Neural progenitor cell (in vitro differentiated cells): Measurements from ENCODE around the gene RFFL. TPM values are rescaled to one million over a fixed set of nuclear protein-coding genes. Genes with fewer than 3 reads are reported as not detected.

Experiments
- DNase-seq: peaks from one replicate; pipeline ENCODE4 v3.0.0-alpha.2; 2016; ENCODE audit warnings: low spot score
- H2AFZ ChIP-seq: fragments of 200-600 bp; sonication (generic); replicated peaks from 2 replicates; pipeline ENCODE4 v1.6.1; 2016; ENCODE audit warnings: antibody characterized with exemption
- H3F3A ChIP-seq: fragments of 200-600 bp; sonication (generic); 2 replicates; pipeline ENCODE4 v1.6.1; 2016; ENCODE audit warnings: antibody characterized with exemption, low read depth
- H3K27ac ChIP-seq: fragments of 200-600 bp; sonication (generic); 2 replicates; pipeline ENCODE4 v1.5.1; 2016; ENCODE audit warnings: mild to moderate bottlenecking
- H3K27me3 ChIP-seq: fragments of 200-600 bp; sonication (generic); 2 replicates; pipeline ENCODE4 v1.6.1; 2016; ENCODE audit warnings: mild to moderate bottlenecking, moderate library complexity
- H3K36me3 ChIP-seq: fragments of 200-600 bp; sonication (generic); 2 replicates; pipeline ENCODE4 v1.5.1; 2016
- H3K4me1 ChIP-seq: fragments of 200-600 bp; sonication (generic); 2 replicates; pipeline ENCODE4 v1.6.1; 2016; ENCODE audit warnings: mixed run types
- H3K4me2 ChIP-seq: fragments of 200-600 bp; sonication (generic); 2 replicates; pipeline ENCODE4 v1.6.1; 2016
- H3K4me3 ChIP-seq: fragments of 200-600 bp; sonication (generic); 2 replicates; pipeline ENCODE4 v1.5.1; 2016
- H3K79me2 ChIP-seq: fragments of 200-600 bp; sonication (generic); 2 replicates; pipeline ENCODE4 v1.6.1; 2016; ENCODE audit warnings: low read depth
- H3K9ac ChIP-seq: fragments of 200-600 bp; sonication (generic); 2 replicates; pipeline ENCODE4 v1.6.1; 2016
- H3K9me3 ChIP-seq: fragments of 200-600 bp; sonication (generic); 2 replicates; pipeline ENCODE4 v1.5.1; 2016; ENCODE audit warnings: low read depth
- H4K20me1 ChIP-seq: fragments of 200-600 bp; sonication (generic); 2 replicates; pipeline ENCODE4 v1.6.1; 2016; ENCODE audit warnings: low read depth
- H3K27ac Mint-ChIP-seq: 3 replicates; pipeline ENCODE4 v1.8.0; 2021; ENCODE audit warnings: mixed read lengths
- H3K27me3 Mint-ChIP-seq: 2 replicates; pipeline ENCODE4 v1.8.0; 2022; ENCODE audit warnings: low read depth, mild to moderate bottlenecking, inconsistent platforms, moderate library complexity, mixed read lengths; ENCODE audit not compliant: insufficient read depth
- H3K36me3 Mint-ChIP-seq: 3 replicates; pipeline ENCODE4 v1.8.0; 2021; ENCODE audit warnings: mixed read lengths
- H3K4me1 Mint-ChIP-seq: 3 replicates; pipeline ENCODE4 v1.8.0; 2021; ENCODE audit warnings: mixed read lengths
- H3K4me3 Mint-ChIP-seq: 3 replicates; pipeline ENCODE4 v1.8.0; 2021; ENCODE audit warnings: mild to moderate bottlenecking, moderate library complexity, mixed read lengths
- H3K9me3 Mint-ChIP-seq: 3 replicates; pipeline ENCODE4 v1.8.0; 2020; ENCODE audit warnings: mixed read lengths
- CTCF ChIP-seq: fragments of 200-600 bp; sonication (generic); IDR thresholded peaks from 2 replicates; pipeline ENCODE4 v1.5.1; 2017; ENCODE audit warnings: antibody characterized with exemption, mild to moderate bottlenecking
- EZH2 ChIP-seq: fragments of 200-600 bp; sonication (generic); IDR thresholded peaks from 2 replicates; pipeline ENCODE4 v1.6.1; 2017; ENCODE audit warnings: antibody characterized with exemption, mild to moderate bottlenecking, moderate library complexity
- EZH2phosphoT487 ChIP-seq: fragments of 200-600 bp; sonication (generic); IDR thresholded peaks from 2 replicates; pipeline ENCODE4 v1.6.1; 2017; ENCODE audit warnings: antibody characterized with exemption
- total RNA-seq: library from RNA; depleted of rRNA; stranded (reverse); fragments of >200 nt; gene quantifications from 2 replicates; pipeline ENCODE4 v1.2.3, GENCODE V29; 2015; ENCODE audit warnings: low replicate concordance

RFFL gene
- total RNA-seq, 1 donor from 2014 or later, result 20.6 TPM

- no peaks in the 10 kb centered on the region for H3K9me3 Mint-ChIP-seq
- H4K20me1 ChIP-seq, result no peaks in the 10 kb centered on the region
- no peaks in the 10 kb centered on the region for H3K4me1 ChIP-seq
- DNase-seq, result no peak
- no peaks in the 10 kb centered on the region for H3K27me3 ChIP-seq
- no peaks in the 10 kb centered on the region for H3K79me2 ChIP-seq
- H3K4me3 ChIP-seq, result no peak overlapping the region
- no peak overlapping the region for H3K4me2 ChIP-seq
- no peak overlapping the region for H3K4me3 Mint-ChIP-seq
- no peak overlapping the region for H2AFZ ChIP-seq
- no peaks in the 10 kb centered on the region for H3K36me3 ChIP-seq
- no peak overlapping the region for H3K27ac ChIP-seq
- H3K36me3 Mint-ChIP-seq, result peaks cover 40% of the 10 kb centered on the region
- H3K27ac Mint-ChIP-seq, result no peak overlapping the region
- H3F3A ChIP-seq, result peaks cover 3% of the 10 kb centered on the region
- H3K4me1 Mint-ChIP-seq, result peaks cover 3% of the 10 kb centered on the region
- H3K9me3 ChIP-seq, result no peaks in the 10 kb centered on the region
- no peak overlapping the region for H3K9ac ChIP-seq
- TF ChIP-seq EZH2phosphoT487 (no peak), EZH2 (no peak), CTCF (no peak)
- H3K27me3 Mint-ChIP-seq, result peaks cover 2% of the 10 kb centered on the region
Measured at GRCh38 chr17:35006345-35006744, 57.2 kb downstream of the RFFL start.

GRCh38 chr17:35003778-35004177, 59.7 kb downstream of the RFFL start:
- no peaks in the 10 kb centered on the region for H3K36me3 ChIP-seq
- no peaks in the 10 kb centered on the region for H3K4me1 Mint-ChIP-seq
- H3K79me2 ChIP-seq, result no peaks in the 10 kb centered on the region
- peaks cover 2% of the 10 kb centered on the region for H3K27me3 Mint-ChIP-seq
- H3K4me1 ChIP-seq, result no peaks in the 10 kb centered on the region
- no peak overlapping the region for H3K27ac Mint-ChIP-seq
- H3K27me3 ChIP-seq, result no peaks in the 10 kb centered on the region
- H3K4me2 ChIP-seq, result no peak overlapping the region
- no peak overlapping the region for H2AFZ ChIP-seq
- H4K20me1 ChIP-seq, result no peaks in the 10 kb centered on the region
- H3K4me3 Mint-ChIP-seq, result no peak overlapping the region
- H3K9me3 Mint-ChIP-seq, result no peaks in the 10 kb centered on the region
- peaks cover 38% of the 10 kb centered on the region for H3K36me3 Mint-ChIP-seq
- DNase-seq, result no peak
- no peak overlapping the region for H3K9ac ChIP-seq
- no peak for TF ChIP-seq CTCF
- no peak for TF ChIP-seq EZH2
- TF ChIP-seq EZH2phosphoT487, result no peak
- no peaks in the 10 kb centered on the region for H3F3A ChIP-seq
- H3K4me3 ChIP-seq, result no peak overlapping the region
- no peak overlapping the region for H3K27ac ChIP-seq
- no peaks in the 10 kb centered on the region for H3K9me3 ChIP-seq

- no peak overlapping the region for H3K4me3 Mint-ChIP-seq
- no peaks in the 10 kb centered on the region for H3K9me3 Mint-ChIP-seq
- Histone ChIP-seq H4K20me1 (no peaks in the 10 kb centered on the region), H3K4me1 (no peaks in the 10 kb centered on the region), H3K9me3 (no peaks in the 10 kb centered on the region), H3K27ac (no peak overlapping the region), H3K79me2 (no peaks in the 10 kb centered on the region), H3K4me2 (no peak overlapping the region), H3K36me3 (no peaks in the 10 kb centered on the region), H3K27me3 (no peaks in the 10 kb centered on the region), H3K4me3 (no peak overlapping the region), H3K9ac (no peak overlapping the region), H2AFZ (no peak overlapping the region), H3F3A (peaks cover under 1% of the 10 kb centered on the region)
- no peaks in the 10 kb centered on the region for H3K4me1 Mint-ChIP-seq
- TF ChIP-seq CTCF (no peak), EZH2phosphoT487 (no peak), EZH2 (no peak)
- no peak for DNase-seq
- no peak overlapping the region for H3K27ac Mint-ChIP-seq
- H3K27me3 Mint-ChIP-seq, result peaks cover 2% of the 10 kb centered on the region
- peaks cover 39% of the 10 kb centered on the region for H3K36me3 Mint-ChIP-seq
Measured at GRCh38 chr17:35002876-35003551, 60.5 kb downstream of the RFFL start.
